GM12892 (cell line): ENCODE results near the gene RNF113B.

ENCODE experiments used
- POLR2A ChIP-seq: IDR thresholded peaks from 2 replicates; pipeline ENCODE4 v1.6.1; 2011; ENCODE audit warnings: low read depth, low read length, control low read depth
- POLR2AphosphoS5 ChIP-seq: IDR thresholded peaks from 2 replicates; pipeline ENCODE4 v1.6.1; 2011; ENCODE audit warnings: low read depth, low read length, control low read depth
- TAF1 ChIP-seq: IDR thresholded peaks from 2 replicates; pipeline ENCODE4 v1.6.1; 2011; ENCODE audit warnings: low read depth, mild to moderate bottlenecking, control low read depth, low read length, borderline replicate concordance

DNA sequence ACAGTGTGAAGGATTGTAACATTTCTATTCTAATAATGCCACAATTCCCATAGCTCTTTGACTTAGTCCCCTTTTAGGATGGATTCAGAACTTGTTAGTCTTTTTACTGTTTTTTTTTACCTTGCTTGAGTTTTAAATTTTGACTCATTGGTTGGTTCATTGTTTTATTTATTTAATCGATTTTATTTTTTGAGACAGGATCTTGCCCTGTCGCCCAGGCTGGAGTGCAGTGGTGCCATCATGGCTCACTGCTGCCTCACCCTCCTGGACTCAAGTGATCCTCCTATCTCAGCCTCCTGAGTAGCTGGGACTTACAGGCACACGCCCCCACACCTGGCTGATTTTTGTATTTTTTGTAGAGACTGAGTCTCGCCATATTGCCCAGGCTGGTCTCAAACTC, 5.1 kb upstream of the RNF113B start:
- TF ChIP-seq POLR2AphosphoS5 (no peak), POLR2A (no peak), TAF1 (no peak)
